Breast epithelium (tissue), 3 donors: ENCODE data around the gene PTGS2.

Source experiments
- CTCF ChIP-seq, 3 donors: fragments of 450-650 bp; IDR thresholded peaks; one replicate each; pipeline ENCODE4 v1.5.1; 2016 to 2017; ENCODE audit warnings: antibody characterized with exemption in 3 of 3, mild to moderate bottlenecking in 3 of 3, moderate library complexity in 3 of 3
- POLR2A ChIP-seq: fragments of 450-650 bp; IDR thresholded peaks from one replicate; pipeline ENCODE4 v1.6.1; 2016; ENCODE audit warnings: antibody characterized with exemption, mild to moderate bottlenecking, moderate library complexity
- POLR2AphosphoS5 ChIP-seq, 3 donors: sonication (generic); formaldehyde crosslinking; IDR thresholded peaks; one replicate each; pipeline ENCODE4 v1.6.1; 2017; ENCODE audit warnings: antibody characterized with exemption in 3 of 3

- TF ChIP-seq CTCF (IDR thresholded peaks at IDR 0.05) (no peak), POLR2AphosphoS5 (IDR thresholded peaks at IDR 0.05) (no peak), POLR2A (no peak)
Measured at GRCh38 chr1:186662752-186663151, 17.5 kb downstream of the PTGS2 start.
